Stimulated activated CD8-positive, alpha-beta memory T cell treated with anti-CD3 and anti-CD28 coated beads, Interleukin-15, amount 100 ng/mL, for 4 hours (primary cell): ENCODE data around the gene GAD2.

Source experiments
- DNase-seq, 2 donors: peaks; one replicate each; pipeline ENCODE4 v3.0.0-alpha.2; 2020; ENCODE audit warnings: low read depth in 2 of 2

The GAD2 gene

GRCh38 chr10:26216585-26217395 is at the start of gene GAD2:
Gene GAD2 (plus strand): TSS chr10:26216774. CDS start chr10:26216810, 36 bp downstream.
- no peak for DNase-seq

DNA sequence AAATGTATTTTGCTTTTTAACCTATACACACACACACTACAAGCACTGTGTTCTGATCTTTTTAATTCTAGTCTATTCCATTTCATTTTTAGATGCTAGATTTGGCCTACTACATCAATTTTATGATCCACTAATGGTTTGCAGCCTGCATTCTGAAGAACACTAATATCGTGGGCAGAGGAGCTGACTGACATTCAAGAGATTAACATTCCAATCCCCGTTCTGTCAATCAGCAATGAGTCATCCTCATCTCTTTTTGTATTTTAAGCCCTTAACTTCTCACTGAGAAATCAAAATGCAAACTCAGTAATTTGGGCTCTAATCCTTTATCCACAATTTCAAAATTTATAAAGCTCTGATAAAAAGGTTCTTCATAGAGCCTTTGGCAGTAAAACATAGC is 47.1 kb upstream of the GAD2 start:
- no peak for DNase-seq

DNA sequence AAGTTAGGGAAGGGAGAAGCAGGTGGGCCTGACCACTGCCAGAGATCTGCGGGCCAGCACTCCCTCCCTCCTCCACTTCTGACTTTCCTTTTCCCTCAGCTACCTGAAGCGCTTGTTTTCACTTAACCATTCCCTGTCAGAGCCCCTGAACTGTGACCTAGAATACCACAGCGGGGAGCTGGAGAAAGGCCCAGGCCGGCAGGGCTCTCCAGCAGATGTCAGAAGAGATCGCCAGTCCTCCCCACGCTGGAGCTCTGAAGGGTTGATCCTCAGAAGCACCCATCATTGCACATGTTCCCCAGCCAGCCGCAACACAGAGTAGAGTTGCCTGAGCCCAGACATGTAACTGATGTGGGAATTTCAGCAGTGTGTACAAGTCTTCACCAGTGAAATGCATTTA is 44.4 kb upstream of the GAD2 start:
- no peak for DNase-seq

- DNase-seq = no peak
Measured at GRCh38 chr10:26173837-26174236, 42.7 kb upstream of the GAD2 start.

GRCh38 chr10:26177341-26177740 is 39.2 kb upstream of the GAD2 start:
- DNase-seq = no peak

GRCh38 chr10:26194275-26194674 is 22.3 kb upstream of the GAD2 start:
- DNase-seq = no peak

DNA sequence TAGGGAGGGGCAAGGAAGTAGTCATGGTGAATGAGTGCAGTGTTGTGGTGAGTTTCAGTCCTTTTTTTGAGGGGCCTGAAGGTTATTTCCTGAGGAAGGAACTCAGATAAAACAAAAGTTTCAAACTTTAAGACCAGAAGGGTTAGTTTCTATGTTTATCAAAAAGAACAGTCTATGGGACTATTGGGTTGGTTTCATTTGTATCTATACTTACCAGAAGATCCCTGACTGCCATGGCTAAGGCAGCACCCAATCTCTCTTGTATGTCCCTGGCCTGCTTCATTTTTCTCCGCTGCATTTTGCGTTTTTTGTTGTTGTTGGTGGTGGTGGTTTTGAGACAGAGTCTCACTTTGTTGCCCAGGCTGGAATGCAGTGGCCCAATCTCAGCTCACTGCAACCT is 19.3 kb upstream of the GAD2 start:
- DNase-seq = no peak

GRCh38 chr10:26198119-26198518 is 18.5 kb upstream of the GAD2 start:
- no peak for DNase-seq

GRCh38 chr10:26199841-26200240 is 16.7 kb upstream of the GAD2 start:
- DNase-seq = no peak

DNA sequence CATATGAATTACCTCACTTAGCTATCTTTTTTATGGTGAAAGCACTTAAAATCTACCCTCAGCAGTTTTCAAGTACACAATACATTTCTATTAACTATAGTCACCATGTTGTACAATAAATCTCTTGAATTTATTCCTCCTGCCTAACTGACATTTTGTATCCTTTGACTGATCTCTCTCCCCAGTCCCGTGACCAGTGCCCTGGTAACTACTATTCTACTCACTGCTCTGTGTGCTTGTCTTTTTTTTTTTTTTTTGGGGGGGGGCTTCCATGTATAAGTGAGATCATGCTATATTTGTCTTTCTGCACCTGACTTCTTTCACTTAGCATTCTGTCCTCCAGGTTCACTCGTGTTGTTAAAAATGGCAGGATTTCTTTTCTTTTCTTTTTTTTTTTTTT is 11.4 kb upstream of the GAD2 start:
- DNase-seq = no peak

DNA sequence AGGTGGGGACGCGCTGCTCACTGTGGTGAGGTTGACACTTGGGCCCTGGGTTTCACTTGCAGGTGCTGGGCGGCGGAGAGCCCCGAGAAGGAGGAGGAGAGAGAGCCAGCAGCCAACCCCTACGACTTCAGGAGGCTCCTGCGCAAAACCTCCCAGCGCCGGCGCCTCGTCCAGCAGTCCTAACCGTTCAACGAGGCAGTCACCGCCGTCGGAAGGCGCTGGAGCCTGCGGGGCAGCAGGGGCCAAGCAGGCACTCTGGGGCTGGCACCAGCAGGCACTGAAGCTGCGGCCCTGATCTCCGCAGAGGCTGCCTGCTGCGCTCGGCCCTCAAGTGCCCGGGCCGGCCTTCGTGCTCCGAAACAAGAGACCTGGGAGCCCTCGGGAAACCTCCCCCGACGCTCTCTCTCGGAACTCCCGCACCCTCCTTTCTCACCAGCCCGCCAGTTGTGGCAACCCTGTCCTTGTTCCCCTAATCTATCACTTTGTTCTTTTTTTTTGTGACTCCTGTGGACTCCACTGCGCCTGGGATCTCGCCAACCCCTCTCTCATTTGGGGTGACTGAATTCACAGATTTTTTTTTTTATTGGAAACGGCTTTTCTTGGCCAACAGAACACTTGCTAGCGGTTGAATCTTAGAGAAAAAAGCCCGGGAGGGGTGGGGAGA is 4.7 kb upstream of the GAD2 start:
- no peak for DNase-seq

DNA sequence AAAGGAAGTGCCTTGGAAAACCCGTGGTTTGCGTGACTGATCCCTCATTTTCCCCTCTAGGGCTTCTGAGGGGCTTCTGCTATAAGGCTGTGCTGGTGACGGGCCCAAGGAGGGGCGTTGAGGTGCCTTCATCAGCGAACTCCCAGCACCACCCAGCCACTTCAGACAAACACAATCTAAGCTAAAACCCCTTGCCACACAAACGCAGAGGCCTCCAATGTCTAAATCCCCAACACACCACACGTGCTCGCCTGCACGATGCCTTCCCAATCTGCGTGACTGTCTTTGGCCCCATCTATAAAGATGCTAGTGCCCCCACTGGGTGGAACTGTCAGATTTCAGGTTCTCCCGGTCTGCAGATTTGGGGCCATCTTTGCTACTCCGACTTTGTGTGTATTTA is 4.1 kb upstream of the GAD2 start:
- DNase-seq = no peak

- DNase-seq = no peak
Measured at GRCh38 chr10:26213157-26213800, 3.3 kb upstream of the GAD2 start.

- DNase-seq = no peak
Measured at GRCh38 chr10:26214004-26214403, 2.6 kb upstream of the GAD2 start.

GRCh38 chr10:26214551-26215395 is 1.8 kb upstream of the GAD2 start:
- no peak for DNase-seq

DNA sequence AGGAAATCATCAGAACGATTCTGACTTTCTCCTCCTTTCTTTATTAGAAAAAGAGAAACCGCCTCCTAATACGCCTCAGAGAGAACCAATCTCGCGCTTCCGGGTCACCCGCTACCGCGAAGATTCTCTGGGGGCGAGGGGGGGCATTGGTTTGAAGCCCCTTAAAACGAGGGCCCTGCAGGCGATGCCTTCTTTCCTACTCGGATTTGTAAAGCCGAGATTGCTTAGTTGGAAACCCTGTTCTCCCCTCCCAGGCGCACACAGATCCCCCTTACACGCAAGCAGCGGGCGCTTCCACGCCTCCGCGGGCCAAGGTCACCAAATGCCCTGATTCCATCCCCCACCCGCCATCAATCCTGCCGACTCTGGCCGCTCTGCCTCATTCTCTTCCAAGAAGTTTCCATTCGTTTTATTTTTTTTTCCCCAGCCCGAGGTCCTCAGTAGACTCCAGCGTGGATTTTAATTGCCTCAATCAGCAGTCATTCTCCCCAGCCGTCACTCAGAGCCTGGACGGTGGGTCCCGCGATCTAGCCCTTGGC is 1.1 kb upstream of the GAD2 start:
- no peak for DNase-seq

GRCh38 chr10:26215935-26216584 is 514 bp upstream of the GAD2 start:
- no peak for DNase-seq

GRCh38 chr10:26217396-26218086 is 967 bp downstream of the GAD2 start:
- no peak for DNase-seq

DNA sequence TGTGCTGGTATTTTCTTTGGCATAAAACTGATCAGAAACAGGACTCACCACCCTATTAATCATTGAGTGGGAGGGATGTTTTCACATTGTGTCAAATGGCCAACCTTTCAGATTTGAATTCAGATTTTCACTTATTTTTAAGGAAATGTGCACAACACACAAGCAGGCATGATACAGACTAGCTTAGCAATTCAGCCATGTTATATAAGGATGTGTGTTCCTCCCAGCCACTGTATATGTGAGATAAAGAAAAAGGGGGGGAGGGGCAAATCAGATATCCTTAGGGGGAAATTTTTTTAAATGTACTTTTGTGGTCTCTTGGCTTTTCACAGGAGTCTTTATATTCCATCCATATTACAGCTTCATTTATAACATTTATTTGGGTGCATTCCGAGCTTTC is 3.1 kb downstream of the GAD2 start:
- DNase-seq = no peak

GRCh38 chr10:26220901-26221300 is 4.3 kb downstream of the GAD2 start:
- DNase-seq = no peak

DNA sequence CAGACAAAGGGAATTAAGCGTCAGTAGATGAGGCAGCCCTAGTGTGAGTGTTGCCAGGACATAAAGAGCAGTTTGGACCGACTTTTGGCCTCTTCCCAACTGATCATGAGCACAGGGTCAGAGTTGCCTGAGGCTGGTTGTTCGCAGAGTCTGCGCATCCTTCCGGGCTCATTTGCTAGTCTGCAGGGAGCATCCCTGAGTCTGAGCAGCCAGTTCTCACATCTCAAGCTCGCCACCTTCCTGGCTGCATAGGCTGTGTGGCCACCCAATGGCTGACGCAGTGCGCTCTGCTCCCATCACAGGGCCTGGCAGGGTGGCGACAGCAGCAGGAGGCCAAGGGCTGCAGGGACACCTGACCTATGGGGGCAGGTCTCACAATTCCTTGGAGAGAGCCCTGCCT is 5.0 kb downstream of the GAD2 start:
- DNase-seq = no peak
